NCI-H748 (cell line): ENCODE results near the gene RSPH9.
A peak's percentile ranks its signal among the peaks of the same experiment; 100 is the strongest.

Experiments
- DNase-seq: peaks from one replicate; lab custom pipeline; 2025; ENCODE audit not compliant: unreplicated experiment; lab: John Stamatoyannopoulos, UW

RSPH9 gene

GRCh38 chr6:43644940-43645612 is at the start of gene RSPH9:
TSS of gene RSPH9 (plus strand) at chr6:43645036. CDS start at chr6:43645099, 63 bp downstream.
- peak; percentile 78 for DNase-seq

GRCh38 chr6:43600595-43600994 is 44.2 kb upstream of the RSPH9 start:
- no peak for DNase-seq

- no peak for DNase-seq
Measured at GRCh38 chr6:43604174-43604573, 40.7 kb upstream of the RSPH9 start.

GRCh38 chr6:43606019-43606418 is 38.8 kb upstream of the RSPH9 start:
- DNase-seq, result no peak

- peak; percentile 86 for DNase-seq
Measured at GRCh38 chr6:43608310-43608763, 36.5 kb upstream of the RSPH9 start.

GRCh38 chr6:43608807-43609206 is 36.0 kb upstream of the RSPH9 start:
- no peak for DNase-seq

- no peak for DNase-seq
Measured at GRCh38 chr6:43609402-43609801, 35.4 kb upstream of the RSPH9 start.

- no peak for DNase-seq
Measured at GRCh38 chr6:43610431-43610830, 34.4 kb upstream of the RSPH9 start.

GRCh38 chr6:43613721-43614395 is 31.0 kb upstream of the RSPH9 start:
- DNase-seq, result no peak

GRCh38 chr6:43614396-43614730 is 30.5 kb upstream of the RSPH9 start:
- no peak for DNase-seq

GRCh38 chr6:43616725-43617472 is 27.9 kb upstream of the RSPH9 start:
- no peak for DNase-seq

GRCh38 chr6:43621078-43621835 is 23.6 kb upstream of the RSPH9 start:
- DNase-seq, result no peak

- no peak for DNase-seq
Measured at GRCh38 chr6:43621836-43622180, 23.0 kb upstream of the RSPH9 start.

- no peak for DNase-seq
Measured at GRCh38 chr6:43622541-43622940, 22.3 kb upstream of the RSPH9 start.

- DNase-seq, result no peak
Measured at GRCh38 chr6:43623880-43624785, 20.7 kb upstream of the RSPH9 start.

GRCh38 chr6:43624786-43625288 is 20.0 kb upstream of the RSPH9 start:
- DNase-seq, result no peak

- no peak for DNase-seq
Measured at GRCh38 chr6:43625393-43625992, 19.3 kb upstream of the RSPH9 start.

GRCh38 chr6:43627008-43627825 is 17.6 kb upstream of the RSPH9 start:
- DNase-seq, result peak; percentile 77
